Non-pigmented ciliary epithelial cell (primary cell): ENCODE data around the gene ISL2.

Source experiments
- DNase-seq: peaks from one replicate; pipeline ENCODE4 v3.0.0-alpha.2; 2010; ENCODE audit warnings: low read depth

Gene ISL2

GRCh38 chr15:76377217-76377616 is 40.6 kb downstream of the ISL2 start:
- no peak for DNase-seq

GRCh38 chr15:76377751-76378150 is 41.2 kb downstream of the ISL2 start:
- DNase-seq: no peak

DNA sequence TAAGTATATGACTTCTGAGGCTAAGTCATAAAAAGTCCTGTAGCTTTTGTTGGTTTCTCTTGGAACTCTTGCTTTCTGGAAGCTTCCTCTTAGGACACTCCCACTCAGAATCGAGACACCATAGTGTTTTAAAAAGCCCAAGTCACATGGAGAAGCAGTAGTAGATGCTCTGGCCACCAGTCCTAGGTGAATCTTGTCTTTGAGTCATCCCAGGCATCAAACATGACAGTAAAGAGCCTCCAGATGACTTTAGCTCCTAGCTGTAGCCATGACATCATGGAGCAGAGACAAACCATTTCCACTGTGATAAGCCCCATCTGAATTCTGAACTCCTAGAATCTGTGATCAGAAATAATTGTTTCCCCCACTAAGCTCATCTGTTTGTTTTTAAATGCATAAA is 42.1 kb downstream of the ISL2 start:
- no peak for DNase-seq

GRCh38 chr15:76380249-76380648 is 43.7 kb downstream of the ISL2 start:
- DNase-seq: no peak

DNA sequence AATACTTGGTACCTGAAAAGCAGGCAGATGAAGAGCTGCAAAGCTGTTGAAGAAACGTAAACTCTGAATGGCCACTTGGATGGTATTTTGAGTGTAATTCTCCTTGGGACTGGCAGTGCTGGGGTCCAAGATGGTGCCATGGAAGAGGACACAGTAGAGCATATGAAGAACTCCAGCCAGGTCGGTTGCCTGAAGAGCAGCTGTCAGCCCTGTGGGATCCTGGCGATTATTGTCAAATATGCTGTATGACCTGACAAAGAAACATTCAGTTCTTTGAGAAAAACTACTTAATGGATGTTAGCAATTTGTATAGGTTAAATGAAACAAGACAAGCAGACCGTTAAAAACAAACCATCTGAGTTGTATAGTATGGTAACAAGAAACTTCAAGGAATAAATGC is 44.8 kb downstream of the ISL2 start:
- DNase-seq: no peak

DNA sequence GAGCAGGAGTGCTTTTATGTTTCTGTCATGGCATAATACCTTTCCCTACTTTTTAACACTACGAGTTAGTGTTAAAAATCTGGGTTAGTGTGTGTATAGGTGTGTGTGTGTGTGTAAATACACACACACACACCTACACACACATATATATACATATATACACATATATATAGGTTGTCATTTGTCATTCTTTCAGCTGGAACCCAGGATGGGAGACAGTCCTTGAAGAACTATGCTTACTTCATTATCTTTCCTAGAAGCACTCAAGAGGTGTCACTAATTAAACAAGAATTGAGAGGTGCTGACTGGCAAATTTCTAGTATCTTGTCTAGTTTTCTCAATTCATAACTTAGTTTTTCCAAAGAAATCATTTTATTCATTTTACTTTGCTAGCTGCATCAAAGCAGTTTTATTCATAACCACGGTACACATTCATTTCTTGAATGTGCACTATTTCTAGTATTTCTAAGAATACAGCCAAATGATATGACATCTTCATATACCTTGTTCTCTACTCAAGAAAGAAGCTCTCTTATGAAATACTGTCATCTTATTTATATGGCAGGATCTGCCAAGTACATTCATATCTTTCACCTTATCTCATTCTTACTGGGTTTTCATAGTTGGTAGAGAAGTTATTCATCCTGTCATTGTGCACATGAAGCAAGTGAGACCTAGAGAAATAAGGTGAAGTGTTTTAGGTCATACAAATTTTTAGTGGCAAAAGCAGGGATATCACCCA is 46.6 kb downstream of the ISL2 start:
- no peak for DNase-seq

- no peak for DNase-seq
Observed at GRCh38 chr15:76384409-76384808, 47.8 kb downstream of the ISL2 start.

DNA sequence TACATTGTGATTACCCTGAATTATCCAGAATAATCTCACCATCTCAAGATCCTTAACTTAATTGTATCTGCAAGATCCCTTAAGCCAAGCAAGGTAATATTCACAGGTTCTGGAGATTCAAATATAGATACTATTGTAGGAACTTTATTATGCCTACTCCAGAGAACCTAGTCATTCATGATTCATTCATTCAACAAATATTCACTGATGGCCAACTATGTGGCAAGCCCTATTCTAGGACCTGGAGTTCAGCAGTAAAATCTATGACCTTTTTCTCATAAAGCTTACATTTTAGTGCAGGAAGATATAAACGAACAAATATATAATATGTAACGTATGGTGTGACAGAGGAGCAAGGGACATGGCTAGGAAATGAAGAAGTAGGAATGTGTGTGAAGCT is 49.6 kb downstream of the ISL2 start:
- no peak for DNase-seq

GRCh38 chr15:76386926-76387325 is 50.4 kb downstream of the ISL2 start:
- DNase-seq: no peak

GRCh38 chr15:76390571-76390970 is 54.0 kb downstream of the ISL2 start:
- no peak for DNase-seq

DNA sequence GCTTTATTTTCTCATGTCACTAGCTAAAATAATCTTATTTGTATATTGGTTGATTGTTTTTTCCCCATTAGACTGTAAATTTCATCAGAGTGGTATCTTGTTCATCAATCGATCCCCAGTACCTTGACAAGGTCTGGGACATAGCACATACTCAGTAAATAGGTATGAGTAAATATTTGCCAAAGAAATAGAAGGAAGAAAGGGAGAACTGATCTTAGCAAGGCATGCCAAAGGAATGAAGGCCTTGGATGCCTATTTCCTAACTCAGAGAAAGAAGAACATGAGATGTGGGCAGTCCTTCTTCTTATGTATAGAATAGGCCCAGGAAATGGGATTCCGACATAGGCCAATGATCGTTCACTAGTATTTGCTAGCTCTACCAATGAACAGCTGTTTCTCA is 54.7 kb downstream of the ISL2 start:
- no peak for DNase-seq

GRCh38 chr15:76391847-76392246 is 55.3 kb downstream of the ISL2 start:
- DNase-seq: no peak
